ENCODE measurements around the gene PPIL6.

- TF ChIP-seq, protein P1, sequence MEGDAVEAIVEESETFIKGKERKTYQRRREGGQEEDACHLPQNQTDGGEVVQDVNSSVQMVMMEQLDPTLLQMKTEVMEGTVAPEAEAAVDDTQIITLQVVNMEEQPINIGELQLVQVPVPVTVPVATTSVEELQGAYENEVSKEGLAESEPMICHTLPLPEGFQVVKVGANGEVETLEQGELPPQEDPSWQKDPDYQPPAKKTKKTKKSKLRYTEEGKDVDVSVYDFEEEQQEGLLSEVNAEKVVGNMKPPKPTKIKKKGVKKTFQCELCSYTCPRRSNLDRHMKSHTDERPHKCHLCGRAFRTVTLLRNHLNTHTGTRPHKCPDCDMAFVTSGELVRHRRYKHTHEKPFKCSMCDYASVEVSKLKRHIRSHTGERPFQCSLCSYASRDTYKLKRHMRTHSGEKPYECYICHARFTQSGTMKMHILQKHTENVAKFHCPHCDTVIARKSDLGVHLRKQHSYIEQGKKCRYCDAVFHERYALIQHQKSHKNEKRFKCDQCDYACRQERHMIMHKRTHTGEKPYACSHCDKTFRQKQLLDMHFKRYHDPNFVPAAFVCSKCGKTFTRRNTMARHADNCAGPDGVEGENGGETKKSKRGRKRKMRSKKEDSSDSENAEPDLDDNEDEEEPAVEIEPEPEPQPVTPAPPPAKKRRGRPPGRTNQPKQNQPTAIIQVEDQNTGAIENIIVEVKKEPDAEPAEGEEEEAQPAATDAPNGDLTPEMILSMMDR (IDR thresholded peaks at IDR 0.05): no peak
- no peak for TF ChIP-seq EP300 (IDR thresholded peaks at IDR 0.05)
- no peak for TF ChIP-seq POLR2A (IDR thresholded peaks at IDR 0.05)
- no peak for TF ChIP-seq POLR2AphosphoS5 (IDR thresholded peaks at IDR 0.05)
Observed at GRCh38 chr6:109449064-109449794, 8.8 kb upstream of the PPIL6 start.

Data from suprapubic skin (tissue), 4 donors.